HFFc6 (cell line): Measurements from ENCODE around the gene PLA2G2D. TPM values are rescaled to one million over a fixed set of nuclear protein-coding genes. Genes with fewer than 3 reads are reported as not detected.

ENCODE experiments used
- DNase-seq: peaks from one replicate; pipeline ENCODE4 v3.0.0-alpha.2; 2018
- H3K27ac Mint-ChIP-seq: 2 replicates; pipeline ENCODE4 v1.8.0; 2020; ENCODE audit warnings: mild to moderate bottlenecking, mixed read lengths
- H3K27me3 Mint-ChIP-seq: 2 replicates; pipeline ENCODE4 v1.8.0; 2021; ENCODE audit warnings: mild to moderate bottlenecking, moderate library complexity, mixed read lengths; ENCODE audit not compliant: insufficient read depth
- H3K36me3 Mint-ChIP-seq: 2 replicates; pipeline ENCODE4 v1.8.0; 2021; ENCODE audit warnings: low read depth, mixed read lengths
- H3K4me1 Mint-ChIP-seq: 2 replicates; pipeline ENCODE4 v1.8.0; 2020; ENCODE audit warnings: low read depth, mixed read lengths
- H3K4me3 Mint-ChIP-seq: 2 replicates; pipeline ENCODE4 v1.8.0; 2020; ENCODE audit warnings: mild to moderate bottlenecking, moderate library complexity, mixed read lengths
- H3K9me3 Mint-ChIP-seq: 2 replicates; pipeline ENCODE4 v1.8.0; 2020; ENCODE audit warnings: mild to moderate bottlenecking, mixed read lengths
- total RNA-seq, 6 experiments: library from RNA; stranded (reverse); fragmentation: NEBNext Ultra II Directional; extraction: Animal tissue kit (Norgen Biotek cat#: 25700); gene quantifications; 2 replicates in 1 of 6; 3 replicates in 5 of 6; pipeline ENCODE4 v1.2.3, GENCODE V29; 2021
- TF ChIP-seq, protein P1 (sequence below): fragments of 200-600 bp; sonication (generic); IDR thresholded peaks from 2 replicates; pipeline ENCODE4 v1.5.0; 2021; ENCODE audit warnings: antibody characterized with exemption, mild to moderate bottlenecking

PLA2G2D gene
- total RNA-seq, 6 experiments from 2014 or later, result not detected

DNA sequence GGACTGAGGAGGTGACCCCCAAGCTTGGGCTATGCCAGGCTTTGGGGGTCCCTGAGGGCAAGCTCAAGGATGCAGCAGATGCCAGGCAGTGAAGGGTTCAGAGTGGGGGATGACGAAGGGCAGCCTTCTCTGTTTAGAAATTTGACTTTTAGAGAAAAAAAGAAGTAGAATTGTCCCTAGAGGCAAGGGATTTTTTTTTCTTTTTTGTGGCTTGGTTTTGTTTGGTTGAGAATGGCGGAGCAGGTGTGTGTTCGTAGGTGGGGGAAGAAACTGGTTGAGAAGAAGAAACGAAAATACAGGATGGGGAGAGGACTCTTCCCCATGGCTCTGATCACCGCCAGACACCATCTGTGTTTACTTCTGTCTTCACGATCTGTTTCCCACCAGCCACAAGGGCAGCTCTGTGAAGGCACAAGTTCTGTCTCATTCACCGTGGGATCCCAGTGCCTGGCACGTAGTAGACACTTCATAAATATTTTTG is 41.1 kb downstream of the PLA2G2D start:
- Mint-ChIP-seq H3K9me3 (no peaks in the 10 kb centered on the region; the same call in 1 of the 2 replicates), H3K27me3 (peaks cover 52% of the 10 kb centered on the region), H3K27ac (no peak overlapping the region), H3K36me3 (no peaks in the 10 kb centered on the region), H3K4me1 (no peaks in the 10 kb centered on the region; the same call in 1 of the 2 replicates), H3K4me3 (no peak overlapping the region)
- TF ChIP-seq, protein P1, sequence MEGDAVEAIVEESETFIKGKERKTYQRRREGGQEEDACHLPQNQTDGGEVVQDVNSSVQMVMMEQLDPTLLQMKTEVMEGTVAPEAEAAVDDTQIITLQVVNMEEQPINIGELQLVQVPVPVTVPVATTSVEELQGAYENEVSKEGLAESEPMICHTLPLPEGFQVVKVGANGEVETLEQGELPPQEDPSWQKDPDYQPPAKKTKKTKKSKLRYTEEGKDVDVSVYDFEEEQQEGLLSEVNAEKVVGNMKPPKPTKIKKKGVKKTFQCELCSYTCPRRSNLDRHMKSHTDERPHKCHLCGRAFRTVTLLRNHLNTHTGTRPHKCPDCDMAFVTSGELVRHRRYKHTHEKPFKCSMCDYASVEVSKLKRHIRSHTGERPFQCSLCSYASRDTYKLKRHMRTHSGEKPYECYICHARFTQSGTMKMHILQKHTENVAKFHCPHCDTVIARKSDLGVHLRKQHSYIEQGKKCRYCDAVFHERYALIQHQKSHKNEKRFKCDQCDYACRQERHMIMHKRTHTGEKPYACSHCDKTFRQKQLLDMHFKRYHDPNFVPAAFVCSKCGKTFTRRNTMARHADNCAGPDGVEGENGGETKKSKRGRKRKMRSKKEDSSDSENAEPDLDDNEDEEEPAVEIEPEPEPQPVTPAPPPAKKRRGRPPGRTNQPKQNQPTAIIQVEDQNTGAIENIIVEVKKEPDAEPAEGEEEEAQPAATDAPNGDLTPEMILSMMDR, result no peak
- DNase-seq, result no peak

GRCh38 chr1:20076710-20077461 is 42.5 kb downstream of the PLA2G2D start:
- Mint-ChIP-seq H3K27me3 (peaks cover 52% of the 10 kb centered on the region), H3K4me3 (no peak overlapping the region), H3K36me3 (no peaks in the 10 kb centered on the region), H3K4me1 (peaks cover 5% of the 10 kb centered on the region; the same call in 1 of the 2 replicates), H3K9me3 (no peaks in the 10 kb centered on the region; the same call in 1 of the 2 replicates), H3K27ac (no peak overlapping the region)
- TF ChIP-seq, protein P1, result no peak
- no peak for DNase-seq

- no peaks in the 10 kb centered on the region for H3K36me3 Mint-ChIP-seq
- H3K27me3 Mint-ChIP-seq, result peaks cover 52% of the 10 kb centered on the region
- H3K4me3 Mint-ChIP-seq, result no peak overlapping the region
- H3K4me1 Mint-ChIP-seq, result peaks cover 5% of the 10 kb centered on the region; the same call in 1 of the 2 replicates
- DNase-seq, result no peak
- TF ChIP-seq, protein P1, result no peak
- no peaks in the 10 kb centered on the region; the same call in 1 of the 2 replicates for H3K9me3 Mint-ChIP-seq
- no peak overlapping the region for H3K27ac Mint-ChIP-seq
Observed at GRCh38 chr1:20076223-20076622, 43.1 kb downstream of the PLA2G2D start.

- H3K27me3 Mint-ChIP-seq, result peaks cover 47% of the 10 kb centered on the region
- no peak overlapping the region for H3K27ac Mint-ChIP-seq
- H3K36me3 Mint-ChIP-seq, result no peaks in the 10 kb centered on the region
- DNase-seq, result no peak
- TF ChIP-seq, protein P1, result no peak
- no peaks in the 10 kb centered on the region; the same call in 1 of the 2 replicates for H3K9me3 Mint-ChIP-seq
- H3K4me1 Mint-ChIP-seq, result peaks cover 5% of the 10 kb centered on the region; the same call in 1 of the 2 replicates
- H3K4me3 Mint-ChIP-seq, result no peak overlapping the region
Observed at GRCh38 chr1:20075345-20075744, 44.0 kb downstream of the PLA2G2D start.

GRCh38 chr1:20074725-20075171 is 44.6 kb downstream of the PLA2G2D start:
- H3K36me3 Mint-ChIP-seq, result no peaks in the 10 kb centered on the region
- no peaks in the 10 kb centered on the region; the same call in 1 of the 2 replicates for H3K9me3 Mint-ChIP-seq
- TF ChIP-seq, protein P1, result no peak
- H3K4me1 Mint-ChIP-seq, result peaks cover 6% of the 10 kb centered on the region; the same call in 1 of the 2 replicates
- H3K27ac Mint-ChIP-seq, result no peak overlapping the region
- DNase-seq, result no peak
- H3K27me3 Mint-ChIP-seq, result peaks cover 43% of the 10 kb centered on the region
- H3K4me3 Mint-ChIP-seq, result no peak overlapping the region
